HG03575 (cell line): ENCODE data around the gene NF1.
"Not testable (repeated sequence)": the region's sequence is repeated elsewhere in the genome, so short reads cannot be mapped to it uniquely, and the experiment has no call there.

ENCODE experiments used
- ATAC-seq: cut with Tn5 transposase; IDR thresholded peaks from one replicate; pipeline ENCODE4 v1.9.1; 2021; ENCODE audit not compliant: unreplicated experiment, insufficient number of reproducible peaks, low FRiP score; ENCODE audit errors: extremely low read depth

NF1 gene

DNA sequence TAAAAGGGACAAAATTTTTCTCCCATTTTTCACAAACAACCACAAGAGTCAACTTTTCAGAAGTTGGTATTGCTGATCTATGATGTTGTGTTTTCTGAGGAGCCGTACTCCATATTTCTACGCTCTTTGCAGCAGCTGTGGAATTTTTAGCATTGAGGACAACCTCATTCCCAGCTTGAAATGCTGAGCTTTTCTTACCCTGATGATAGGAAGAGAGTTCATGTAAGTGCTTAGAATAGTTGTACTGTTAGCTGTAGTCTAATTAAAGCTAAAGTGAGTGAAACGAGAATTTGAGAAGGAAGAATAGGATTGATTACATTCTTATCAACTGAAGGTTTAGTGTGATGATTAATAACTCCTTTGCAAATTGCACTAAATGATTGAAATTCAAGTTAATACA lies 72.3 kb downstream of the NF1 start:
- no peak for ATAC-seq

DNA sequence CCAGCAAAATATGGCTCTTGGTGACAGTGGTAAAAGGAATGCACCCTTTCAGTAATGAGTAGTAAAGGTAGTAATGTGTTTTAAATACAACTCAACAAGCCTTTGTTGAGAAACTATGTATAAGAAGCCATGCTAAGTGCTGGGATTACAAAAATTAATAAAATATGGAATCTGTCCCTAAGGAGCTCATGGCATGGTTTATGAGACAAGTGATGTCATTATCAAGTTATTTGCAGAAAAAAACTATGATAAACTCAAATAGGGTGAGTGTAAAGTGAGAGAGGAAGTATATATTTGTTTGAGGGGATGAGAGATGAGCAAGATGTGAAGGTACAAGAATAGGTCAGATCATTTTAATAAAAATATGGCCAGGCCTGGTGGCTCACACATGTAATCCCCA lies 76.9 kb downstream of the NF1 start:
- ATAC-seq: no peak

DNA sequence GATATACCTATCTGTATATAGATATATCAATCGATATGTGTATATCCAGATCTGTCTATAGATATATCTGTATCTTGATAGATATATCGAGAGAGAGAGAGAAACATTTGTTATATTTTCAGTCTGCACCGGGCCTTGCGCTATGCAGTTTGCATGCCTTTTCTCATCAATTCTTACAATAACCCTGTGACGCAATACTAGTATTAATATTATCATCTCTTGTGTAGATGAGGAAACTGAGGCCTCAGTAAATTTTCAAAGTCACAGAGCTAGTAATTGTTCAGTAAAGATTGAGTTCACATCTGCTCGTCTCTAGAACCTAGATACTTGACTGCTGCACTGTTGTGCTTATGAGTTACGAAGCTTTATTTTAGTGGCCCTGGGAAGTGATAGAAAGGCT lies 77.6 kb downstream of the NF1 start:
- no peak for ATAC-seq

DNA sequence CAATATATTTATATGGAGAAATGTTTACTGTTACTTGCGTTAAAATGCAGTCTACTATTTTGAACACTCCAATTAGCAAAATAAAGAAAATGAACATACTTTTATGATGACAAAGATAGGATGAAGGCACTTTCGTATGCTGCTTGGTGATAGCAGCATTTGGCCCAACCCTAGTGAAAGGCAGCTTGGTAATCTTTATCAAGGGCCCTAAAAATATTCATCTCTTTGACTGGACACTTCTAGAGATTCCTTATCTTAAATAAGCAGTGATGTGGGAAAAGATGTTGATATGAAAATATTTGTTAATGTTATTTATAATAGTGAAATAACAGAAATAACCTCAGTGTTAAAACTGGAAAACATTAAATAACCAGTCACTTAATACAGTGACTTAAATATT lies 79.4 kb downstream of the NF1 start:
- ATAC-seq: no peak

DNA sequence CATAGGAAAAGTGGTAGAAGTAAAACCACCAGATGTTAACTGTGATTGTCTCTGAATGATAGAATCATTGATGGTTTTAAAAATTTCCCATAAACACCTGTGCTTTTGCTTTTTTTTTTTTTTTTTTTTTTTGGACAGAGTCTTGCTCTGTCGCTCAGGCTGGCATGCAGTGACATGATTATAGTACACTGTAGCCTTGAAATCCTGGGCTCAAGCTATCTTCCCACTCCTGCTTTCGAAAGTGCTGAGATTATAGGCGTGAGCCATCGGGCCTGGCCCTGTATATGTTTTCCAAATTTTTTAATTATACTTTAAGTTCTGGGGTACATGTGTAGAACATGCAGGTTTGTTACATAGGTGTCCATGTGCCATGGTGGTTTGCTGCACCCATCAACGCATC lies 80.5 kb downstream of the NF1 start:
- no peak for ATAC-seq

DNA sequence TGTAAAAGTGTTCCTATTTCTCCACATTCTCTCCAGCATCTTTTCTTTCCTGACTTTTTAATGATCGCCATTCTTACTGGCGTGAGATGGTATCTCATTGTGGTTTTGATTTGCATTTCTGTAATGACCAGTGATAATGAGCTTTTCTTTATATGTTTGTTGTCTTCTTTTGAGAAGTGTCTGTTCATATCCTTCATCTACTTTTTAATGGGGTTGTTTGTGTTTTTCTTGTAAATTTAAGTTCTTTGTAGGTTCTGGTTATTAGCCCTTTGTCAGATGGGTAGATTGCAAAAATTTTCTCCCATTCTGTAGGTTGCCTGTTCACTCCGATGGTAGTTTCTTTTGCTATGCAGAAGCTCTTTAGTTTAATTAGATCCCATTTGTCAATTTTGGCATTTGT lies 81.4 kb downstream of the NF1 start:
- ATAC-seq: not testable (repeated sequence)

DNA sequence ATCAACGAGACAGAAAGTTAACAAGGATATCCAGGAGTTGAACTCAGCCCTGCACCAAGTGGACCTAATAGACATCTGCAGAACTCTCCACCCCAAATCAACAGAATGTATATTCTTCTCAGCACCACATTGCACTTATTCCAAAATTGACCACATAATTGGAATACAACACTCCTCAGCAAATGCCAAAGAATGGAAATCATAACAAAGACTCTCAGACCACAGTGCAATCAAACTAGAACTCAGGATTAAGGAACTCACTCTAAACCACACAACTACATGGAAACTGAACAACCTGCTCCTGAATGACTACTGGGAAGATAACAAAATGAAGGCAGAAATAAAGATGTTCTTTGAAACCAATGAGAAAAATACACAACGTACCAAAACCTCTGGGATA lies 84.2 kb downstream of the NF1 start:
- not testable (repeated sequence) for ATAC-seq

DNA sequence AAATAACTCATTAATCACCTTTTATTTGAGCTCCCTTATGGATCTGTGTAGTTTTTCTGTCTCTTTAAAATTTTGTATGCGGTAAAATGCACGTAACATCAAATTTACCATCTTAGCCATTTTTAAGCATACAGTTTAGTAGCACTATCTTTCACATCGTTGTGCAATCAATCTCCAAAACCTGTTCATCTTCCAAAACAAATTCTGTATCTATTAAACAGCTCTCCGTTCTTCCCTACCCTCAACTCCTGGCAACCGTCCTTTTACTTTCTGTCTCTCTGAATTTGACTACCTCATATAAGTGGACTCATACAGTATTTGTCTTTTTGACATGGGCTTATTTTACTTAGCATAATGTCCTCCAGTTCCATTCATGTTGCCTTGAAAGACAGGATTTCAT lies 100.5 kb downstream of the NF1 start:
- ATAC-seq: no peak

DNA sequence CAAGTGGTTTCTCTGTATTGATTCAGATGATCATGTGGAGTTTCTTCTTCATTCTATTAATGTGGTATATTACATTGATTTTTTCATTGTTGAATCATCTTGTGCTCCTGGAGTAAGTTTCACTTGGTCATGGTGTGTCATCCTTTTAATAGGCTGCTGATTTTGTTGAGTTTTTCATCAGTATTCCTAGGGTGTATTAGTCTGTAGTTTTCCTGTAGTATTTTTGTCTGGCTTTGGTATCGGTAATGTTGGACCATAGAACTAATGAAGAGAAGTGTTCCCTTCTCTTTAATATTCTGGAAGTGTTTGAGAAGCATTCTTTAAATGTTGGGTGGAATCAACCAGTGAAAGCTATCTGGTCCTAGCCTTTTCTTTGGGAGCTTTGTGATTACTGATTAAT lies 103.2 kb downstream of the NF1 start:
- ATAC-seq: no peak

DNA sequence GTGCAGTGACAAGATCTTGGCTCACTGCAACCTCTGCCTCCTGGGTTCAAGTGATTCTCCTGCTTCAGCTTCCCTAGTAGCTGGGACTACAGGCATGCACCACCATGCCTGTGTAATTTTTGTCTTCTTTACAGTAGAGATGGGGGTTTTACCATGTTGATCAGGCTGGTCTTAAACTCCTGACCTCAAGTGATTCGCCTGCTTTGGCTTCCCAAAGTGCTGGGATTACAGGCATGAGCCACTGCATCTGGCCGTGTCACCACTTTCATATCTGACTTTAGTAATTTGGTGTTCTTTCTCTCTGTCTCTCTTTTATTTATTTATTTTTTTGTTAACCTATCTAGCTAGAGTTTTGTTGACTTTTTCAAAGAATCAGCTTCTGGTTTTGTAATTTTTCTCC lies 103.9 kb downstream of the NF1 start:
- not testable (repeated sequence) for ATAC-seq

DNA sequence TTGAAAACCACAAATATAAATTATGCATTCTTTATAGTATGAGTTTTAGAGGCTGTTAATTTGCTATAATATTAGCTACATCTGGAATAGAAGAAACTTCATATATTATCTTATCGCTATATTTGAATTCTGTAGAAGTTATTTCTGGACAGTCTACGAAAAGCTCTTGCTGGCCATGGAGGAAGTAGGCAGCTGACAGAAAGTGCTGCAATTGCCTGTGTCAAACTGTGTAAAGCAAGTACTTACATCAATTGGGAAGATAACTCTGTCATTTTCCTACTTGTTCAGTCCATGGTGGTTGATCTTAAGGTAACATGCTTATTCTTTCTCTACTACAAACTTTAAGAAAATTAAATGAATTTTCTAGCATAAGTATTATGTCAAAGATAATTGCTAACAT lies 105.5 kb downstream of the NF1 start:
- ATAC-seq: no peak

DNA sequence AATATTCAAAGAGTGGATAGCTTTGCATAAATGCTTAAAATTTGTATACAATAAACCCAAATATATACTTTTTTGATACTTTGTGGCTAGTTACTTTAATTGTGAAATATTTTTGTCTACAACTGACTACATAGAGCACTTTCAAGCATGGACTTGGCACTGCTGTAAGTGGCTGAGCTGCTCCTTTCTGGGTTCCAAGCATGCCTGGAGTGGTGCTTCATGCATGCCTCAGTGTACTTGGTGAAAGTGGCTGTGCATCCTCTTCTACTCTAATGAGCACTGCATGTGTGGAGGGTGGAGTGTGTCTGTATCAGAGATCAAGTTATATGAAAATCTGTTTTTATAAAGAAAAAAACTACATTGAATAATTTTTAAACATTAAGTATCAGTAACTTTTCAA lies 108.2 kb downstream of the NF1 start:
- ATAC-seq: no peak

DNA sequence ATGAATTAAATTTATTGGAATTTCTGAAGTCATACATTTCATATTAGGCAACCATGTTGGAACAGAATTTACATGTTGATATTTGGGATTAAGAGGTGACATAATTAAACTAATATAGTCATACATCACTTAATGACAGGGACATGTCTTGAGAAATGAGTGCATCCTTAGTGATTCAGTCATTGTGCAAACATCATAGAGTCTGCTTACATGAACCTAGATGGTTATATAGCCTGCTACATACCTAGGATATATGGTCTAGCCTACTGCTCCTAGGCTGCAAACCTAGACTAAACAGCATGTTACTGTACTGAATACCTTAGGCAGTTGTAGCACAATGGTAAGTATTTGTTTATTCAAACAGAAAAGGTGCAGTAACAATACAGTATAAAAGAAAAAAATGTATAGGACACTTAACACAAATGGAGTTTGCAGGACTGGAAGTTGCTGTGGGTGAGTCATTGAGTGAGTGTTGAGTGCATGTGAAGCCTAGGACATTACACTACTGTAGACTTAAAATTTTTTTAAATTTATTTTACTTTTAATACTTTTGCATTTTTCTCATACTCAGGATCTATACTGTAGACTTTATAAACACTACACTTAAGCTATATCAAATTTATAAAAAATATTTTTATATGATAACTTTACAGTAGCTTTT lies 116.7 kb downstream of the NF1 start:
- no peak for ATAC-seq

DNA sequence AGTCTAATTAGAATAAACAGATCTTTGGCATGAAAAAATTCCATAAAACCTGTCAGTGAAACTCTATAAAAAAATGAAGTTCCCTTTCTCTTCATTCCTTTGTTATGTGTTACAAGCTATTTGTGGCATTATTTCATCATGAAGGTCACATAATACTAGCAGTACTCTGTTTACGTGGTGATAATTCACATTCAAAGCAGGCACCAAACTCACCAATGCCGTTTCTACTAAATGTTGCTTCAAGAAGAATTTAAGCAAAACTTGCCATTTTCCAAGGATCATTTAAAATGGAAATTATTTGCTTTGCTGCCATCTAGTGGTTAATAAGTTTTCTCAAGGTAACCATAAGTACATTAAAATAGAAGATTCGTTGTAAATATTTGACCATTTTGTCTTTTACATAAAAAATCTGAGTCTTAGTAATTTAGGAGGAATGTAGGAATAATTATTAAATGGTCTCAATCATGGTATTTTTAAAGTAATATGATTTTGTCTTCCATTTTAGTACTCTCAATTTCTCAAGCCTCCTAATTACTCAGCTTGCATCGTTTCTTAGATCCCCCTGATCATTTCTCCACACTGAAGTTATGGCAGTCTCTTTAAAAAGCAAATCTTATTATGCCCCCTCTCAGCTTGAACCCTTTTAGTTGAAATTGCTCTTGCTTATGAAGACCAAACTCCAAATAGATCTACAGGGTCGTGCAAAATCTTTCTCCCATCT lies 121.4 kb downstream of the NF1 start:
- ATAC-seq: no peak

DNA sequence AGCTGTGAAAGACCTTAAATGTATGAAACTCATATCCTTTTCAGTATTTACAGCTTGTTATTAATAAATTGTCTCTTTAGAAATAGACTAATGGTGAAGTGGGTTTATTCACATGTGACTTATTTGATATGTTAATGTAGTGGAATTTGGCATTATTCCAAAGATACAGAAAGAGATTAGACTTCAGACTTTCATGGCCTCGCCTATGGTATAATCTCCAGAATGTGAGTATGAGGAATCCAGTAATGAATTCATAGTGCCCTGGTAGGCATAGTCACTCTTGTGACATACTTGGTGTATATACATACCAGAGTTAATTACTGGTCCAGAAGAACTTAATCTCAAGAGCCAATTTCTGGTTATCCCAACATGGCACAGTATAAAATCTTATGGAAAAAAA lies 129.6 kb downstream of the NF1 start:
- ATAC-seq: no peak

DNA sequence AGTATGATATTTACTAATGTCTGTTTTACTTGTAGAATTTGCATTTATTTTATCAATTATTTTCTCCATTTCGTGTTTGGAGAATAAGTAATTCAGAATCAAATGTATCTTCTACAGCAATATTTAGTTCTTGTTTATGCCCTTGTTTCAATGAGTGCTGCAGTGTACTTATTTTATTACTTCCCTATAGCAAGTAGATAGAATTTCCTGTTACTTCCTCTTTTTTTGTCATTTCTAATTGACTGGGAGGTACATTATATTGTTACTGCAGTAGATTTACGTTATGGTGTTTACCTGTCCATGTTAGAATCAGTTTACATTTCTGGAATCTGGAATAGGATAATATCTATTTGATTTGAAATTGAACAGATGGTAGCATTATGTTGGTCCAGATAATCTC lies 131.1 kb downstream of the NF1 start:
- ATAC-seq: no peak

DNA sequence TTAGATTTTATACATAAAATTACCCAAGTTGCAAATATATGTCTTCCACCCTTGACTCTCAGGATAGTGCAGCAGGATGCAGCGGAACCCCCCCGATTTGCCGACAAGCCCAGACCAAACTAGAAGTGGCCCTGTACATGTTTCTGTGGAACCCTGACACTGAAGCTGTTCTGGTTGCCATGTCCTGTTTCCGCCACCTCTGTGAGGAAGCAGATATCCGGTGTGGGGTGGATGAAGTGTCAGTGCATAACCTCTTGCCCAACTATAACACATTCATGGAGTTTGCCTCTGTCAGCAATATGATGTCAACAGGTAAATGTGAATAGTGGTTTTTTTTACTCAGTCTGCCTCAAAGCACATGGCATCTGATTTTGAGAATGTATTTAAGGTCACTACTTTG lies 131.6 kb downstream of the NF1 start:
- ATAC-seq: no peak

DNA sequence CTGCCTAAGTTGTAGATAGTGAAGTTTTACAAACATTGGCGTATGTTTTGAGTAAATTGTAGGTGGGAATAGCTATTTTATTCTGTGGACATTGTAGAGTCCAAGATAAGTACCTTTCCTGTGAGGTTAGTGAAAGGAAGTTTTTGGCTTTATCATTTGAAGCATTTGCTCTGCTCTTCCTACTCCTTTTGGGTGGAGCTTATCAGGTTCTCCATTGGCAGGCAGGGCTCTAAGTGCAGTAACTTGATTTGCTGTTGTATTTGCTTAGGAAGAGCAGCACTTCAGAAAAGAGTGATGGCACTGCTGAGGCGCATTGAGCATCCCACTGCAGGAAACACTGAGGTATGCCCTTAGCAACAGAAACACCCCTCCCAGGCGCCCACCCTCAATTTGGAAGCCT lies 132.2 kb downstream of the NF1 start:
- ATAC-seq: no peak

DNA sequence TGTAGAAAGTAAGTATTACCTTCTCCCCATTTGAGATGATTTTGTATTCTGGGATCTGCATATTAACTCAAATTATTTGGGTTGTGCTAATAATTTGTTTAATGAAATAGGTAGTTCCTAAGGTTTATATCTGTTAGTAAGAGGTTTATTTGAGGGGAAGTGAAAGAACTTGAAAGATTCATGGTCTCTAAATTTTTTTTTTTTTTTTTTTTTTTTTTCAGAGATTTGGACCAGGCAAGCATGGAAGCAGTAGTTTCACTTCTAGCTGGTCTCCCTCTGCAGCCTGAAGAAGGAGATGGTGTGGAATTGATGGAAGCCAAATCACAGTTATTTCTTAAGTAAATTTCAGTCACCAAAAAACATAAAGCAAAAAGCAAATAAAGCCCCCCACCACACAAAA lies 137.1 kb downstream of the NF1 start:
- ATAC-seq: no peak

DNA sequence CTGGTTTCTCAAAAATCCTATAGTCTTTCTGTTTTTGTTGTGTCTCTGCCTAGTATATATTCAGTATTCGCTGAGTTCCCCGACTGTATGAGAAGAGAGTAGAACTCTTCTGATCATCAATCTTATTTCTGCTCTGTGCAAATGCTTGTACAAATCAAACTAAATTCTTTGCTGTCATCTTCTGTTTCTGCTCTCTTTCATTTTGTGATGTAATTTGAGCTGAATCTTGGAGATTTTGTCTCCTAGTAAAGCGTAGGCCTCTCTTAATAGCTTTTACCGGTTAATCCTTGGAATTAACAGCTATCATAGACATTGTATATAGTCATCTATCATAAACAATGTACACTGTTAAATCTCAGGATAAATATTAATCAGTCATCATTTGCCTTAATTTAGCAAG lies 140.3 kb downstream of the NF1 start:
- no peak for ATAC-seq

DNA sequence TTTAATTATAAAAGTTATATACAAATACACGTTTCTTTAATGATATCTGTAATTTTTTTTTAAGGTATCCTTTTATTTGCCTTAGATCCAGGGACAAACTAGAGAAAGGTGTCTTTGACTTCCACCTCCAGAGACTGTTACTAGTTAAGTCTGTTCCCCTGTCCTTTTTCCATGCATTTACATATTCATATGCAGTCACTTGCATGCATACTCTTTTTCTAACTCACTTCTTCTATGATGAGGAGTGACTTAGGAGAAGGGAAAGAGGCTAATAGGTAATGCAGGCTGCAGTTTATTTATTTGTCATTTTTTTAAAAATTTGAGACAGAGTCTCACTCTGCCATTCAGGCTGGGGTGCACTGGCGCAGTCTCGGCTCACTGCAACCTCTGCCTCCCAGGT lies 141.4 kb downstream of the NF1 start:
- no peak for ATAC-seq
